ENCODE results near the gene SDC1.

Gene SDC1

GRCh38 chr2:20229322-20230113 is 4.6 kb upstream of the SDC1 start:
- in situ Hi-C loops (cut with MboI; ENCODE audit: low pct_unique_long_range_greater_than_20kb, low sequenced_read_pairs, unreplicated experiment) = no loop called here
- no peak for TF ChIP-seq CTCF (IDR thresholded peaks at IDR 0.05; ENCODE audit: extremely low read depth, insufficient read depth, missing control alignments)
- no peak for DNase-seq (ENCODE audit: low spot score)

- no peak for TF ChIP-seq CTCF (IDR thresholded peaks at IDR 0.05; ENCODE audit: extremely low read depth, insufficient read depth, missing control alignments)
- in situ Hi-C loops (cut with MboI; ENCODE audit: low pct_unique_long_range_greater_than_20kb, low sequenced_read_pairs, unreplicated experiment) = no loop called here
- DNase-seq (ENCODE audit: low spot score) = no peak
These were observed 3.1 kb upstream of the SDC1 start for GRCh38 chr2:20227894-20228505.

- in situ Hi-C loops (cut with MboI; ENCODE audit: low pct_unique_long_range_greater_than_20kb, low sequenced_read_pairs, unreplicated experiment) = no loop called here
- no peak for DNase-seq (ENCODE audit: low spot score)
- no peak for TF ChIP-seq CTCF (IDR thresholded peaks at IDR 0.05; ENCODE audit: extremely low read depth, insufficient read depth, missing control alignments)
These were observed 1.2 kb upstream of the SDC1 start for GRCh38 chr2:20226152-20226545.

- TF ChIP-seq CTCF (IDR thresholded peaks at IDR 0.05; ENCODE audit: extremely low read depth, insufficient read depth, missing control alignments) = peak; percentile 93
- peak; percentile 90 for DNase-seq (ENCODE audit: low spot score)
- in situ Hi-C loops (cut with MboI; ENCODE audit: low pct_unique_long_range_greater_than_20kb, low sequenced_read_pairs, unreplicated experiment) = no loop called here
These were observed 593 bp upstream of the SDC1 start for GRCh38 chr2:20225294-20226151.

- in situ Hi-C loops (cut with MboI; ENCODE audit: low pct_unique_long_range_greater_than_20kb, low sequenced_read_pairs, unreplicated experiment) = no loop called here
- no peak for TF ChIP-seq CTCF (IDR thresholded peaks at IDR 0.05; ENCODE audit: extremely low read depth, insufficient read depth, missing control alignments)
- DNase-seq (ENCODE audit: low spot score) = no peak
These were observed 690 bp downstream of the SDC1 start for GRCh38 chr2:20224164-20224715.
